ENCODE data around the gene TNRC6C.

The TNRC6C gene

GRCh38 chr17:78133971-78134898, 175.7 kb downstream of the TNRC6C start:
- TF ChIP-seq GATA3 (IDR thresholded peaks at IDR 0.05; ENCODE audit: low read depth, low read length) (no peak), GATA2 (IDR thresholded peaks at IDR 0.05; ENCODE audit: low read depth, low read length) (no peak)

- no peak for TF ChIP-seq GATA3 (IDR thresholded peaks at IDR 0.05; ENCODE audit: low read depth, low read length)
- no peak for TF ChIP-seq GATA2 (IDR thresholded peaks at IDR 0.05; ENCODE audit: low read depth, low read length)
These were observed 176.4 kb downstream of the TNRC6C start for GRCh38 chr17:78134899-78135385.

GRCh38 chr17:78135858-78136500, 177.5 kb downstream of the TNRC6C start:
- TF ChIP-seq GATA3 (IDR thresholded peaks at IDR 0.05; ENCODE audit: low read depth, low read length) (no peak), GATA2 (IDR thresholded peaks at IDR 0.05; ENCODE audit: low read depth, low read length) (no peak)

- TF ChIP-seq GATA3 (IDR thresholded peaks at IDR 0.05; ENCODE audit: low read depth, low read length), result no peak
- TF ChIP-seq GATA2 (IDR thresholded peaks at IDR 0.05; ENCODE audit: low read depth, low read length), result no peak
These were observed 179.1 kb downstream of the TNRC6C start for GRCh38 chr17:78137392-78138203.

- TF ChIP-seq GATA3 (IDR thresholded peaks at IDR 0.05; ENCODE audit: low read depth, low read length) (no peak), GATA2 (IDR thresholded peaks at IDR 0.05; ENCODE audit: low read depth, low read length) (no peak)
These were observed 179.9 kb downstream of the TNRC6C start for GRCh38 chr17:78138204-78139060.

GRCh38 chr17:78140169-78141051, 181.9 kb downstream of the TNRC6C start:
- no peak for TF ChIP-seq GATA2 (IDR thresholded peaks at IDR 0.05; ENCODE audit: low read depth, low read length)
- TF ChIP-seq GATA3 (IDR thresholded peaks at IDR 0.05; ENCODE audit: low read depth, low read length), result no peak

GRCh38 chr17:78141437-78142118, 183.1 kb downstream of the TNRC6C start:
- TF ChIP-seq GATA2 (IDR thresholded peaks at IDR 0.05; ENCODE audit: low read depth, low read length) (no peak), GATA3 (IDR thresholded peaks at IDR 0.05; ENCODE audit: low read depth, low read length) (no peak)

GRCh38 chr17:78142119-78142861, 183.8 kb downstream of the TNRC6C start:
- TF ChIP-seq GATA3 (IDR thresholded peaks at IDR 0.05; ENCODE audit: low read depth, low read length), result no peak

- TF ChIP-seq GATA2 (IDR thresholded peaks at IDR 0.05; ENCODE audit: low read depth, low read length) (no peak), GATA3 (IDR thresholded peaks at IDR 0.05; ENCODE audit: low read depth, low read length) (no peak)
These were observed 185.0 kb downstream of the TNRC6C start for GRCh38 chr17:78143214-78144146.

- TF ChIP-seq GATA2 (IDR thresholded peaks at IDR 0.05; ENCODE audit: low read depth, low read length) (no peak), GATA3 (IDR thresholded peaks at IDR 0.05; ENCODE audit: low read depth, low read length) (no peak)
These were observed 185.7 kb downstream of the TNRC6C start for GRCh38 chr17:78144147-78144719.

Measured in SH-SY5Y (cell line).